Endothelial cell of umbilical vein (primary cell): Measurements from ENCODE around the gene MAP2K4. TPM values are rescaled to one million over a fixed set of nuclear protein-coding genes. Genes with fewer than 3 reads are reported as not detected.

Experiments
- BruUV-seq: library from RNA; stranded (reverse); fragments of 400-500 nt; replicated peaks from 2 replicates; lab custom pipeline; 2021; lab: Mats Ljungman, UMichigan
- CTCF ChIA-PET: fragments of 300-600, 350-600 bp; sonication (Branson Sonifier 250); formaldehyde crosslinking; loops from one replicate; lab custom pipeline; 2021; ENCODE audit warnings: antibody characterized with exemption, inconsistent platforms; lab: Charles Lee
- POLR2A ChIA-PET: fragments of 300-600, 350-600 bp; sonication (Branson Sonifier 250); formaldehyde crosslinking; loops from one replicate; lab custom pipeline; 2021; ENCODE audit warnings: antibody characterized with exemption, inconsistent platforms; lab: Charles Lee
- DNase-seq: peaks from one replicate; pipeline ENCODE4 v3.0.0-alpha.2; 2011; ENCODE audit warnings: low read depth, low spot score
- FAIRE-seq: peaks from 2 replicates; lab custom pipeline; 2011; peaks lifted over from hg19 to GRCh38; lab: Jason Lieb, UNC
- H2AFZ ChIP-seq: 2 replicates; pipeline ENCODE4 v1.6.0; 2012; ENCODE audit warnings: low read depth, low read length, control low read depth, inconsistent platforms
- H3K27ac ChIP-seq: 2 replicates; pipeline ENCODE4 v1.5.1; 2011; ENCODE audit warnings: low read depth, mild to moderate bottlenecking, control low read depth, low read length, moderate library complexity; ENCODE audit not compliant: insufficient read depth
- H3K27me3 ChIP-seq, 2 experiments: 2 replicates each; pipeline versions ENCODE4 v1.6.0 to v1.6.1; 2011; ENCODE audit warnings: low read length in 2 of 2, mixed read lengths in 1 of 2; ENCODE audit not compliant: control insufficient read depth in 2 of 2, insufficient read depth in 2 of 2
- H3K36me3 ChIP-seq, 2 experiments: 2 replicates in 1 of 2; 3 replicates in 1 of 2; pipeline ENCODE4 v1.5.1; 2011; ENCODE audit warnings: low read length in 2 of 2, mild to moderate bottlenecking in 1 of 2, moderate library complexity in 1 of 2; ENCODE audit not compliant: control insufficient read depth in 2 of 2, insufficient read depth in 2 of 2; ENCODE audit errors: extremely low read depth in 1 of 2
- H3K4me1 ChIP-seq: 3 replicates; pipeline ENCODE4 v1.5.1; 2011; ENCODE audit warnings: mild to moderate bottlenecking, low read length; ENCODE audit not compliant: control insufficient read depth, insufficient read depth; ENCODE audit errors: extremely low read depth
- H3K4me2 ChIP-seq: 2 replicates; pipeline ENCODE4 v1.6.1; 2011; ENCODE audit warnings: low read length, control low read depth, mixed read lengths; ENCODE audit not compliant: insufficient read depth
- H3K4me3 ChIP-seq, 3 experiments: fragments of 200-600 bp in 1 of 3; sonication (generic), shearing (Covaris generic) in 1 of 3; replicated peaks in 1 of 3; 2 replicates each; pipeline ENCODE4 v1.5.1; 2011 to 2016; ENCODE audit warnings: control low read depth in 3 of 3, low read length in 3 of 3, mild to moderate bottlenecking in 2 of 3, inconsistent platforms in 1 of 3, low read depth in 1 of 3, moderate library complexity in 1 of 3; ENCODE audit not compliant: insufficient read depth in 1 of 3
- H3K79me2 ChIP-seq: 2 replicates; pipeline ENCODE4 v1.6.0; 2012; ENCODE audit warnings: low read length, inconsistent platforms; ENCODE audit not compliant: control insufficient read depth, insufficient read depth
- H3K9ac ChIP-seq: replicated peaks from 2 replicates; pipeline ENCODE3; 2011; ENCODE audit warnings: low read length, control low read depth; ENCODE audit not compliant: insufficient read depth; ENCODE audit errors: extremely low read depth
- H3K9me1 ChIP-seq: replicated peaks from 3 replicates; pipeline ENCODE4 v1.6.0; 2011; ENCODE audit warnings: mild to moderate bottlenecking, low read length; ENCODE audit not compliant: control insufficient read depth, insufficient read depth; ENCODE audit errors: extremely low read depth
- H3K9me3 ChIP-seq: replicated peaks from 2 replicates; pipeline ENCODE4 v1.5.1; 2012; ENCODE audit warnings: low read length, inconsistent platforms; ENCODE audit not compliant: control insufficient read depth, insufficient read depth
- H4K20me1 ChIP-seq: replicated peaks from 2 replicates; pipeline ENCODE3; 2011; ENCODE audit warnings: mild to moderate bottlenecking, low read length; ENCODE audit not compliant: control insufficient read depth, insufficient read depth; ENCODE audit errors: extremely low read depth
- EZH2 ChIP-seq: IDR thresholded peaks from 2 replicates; pipeline ENCODE4 v1.6.1; 2012; ENCODE audit warnings: borderline replicate concordance, low read depth, mild to moderate bottlenecking, moderate library complexity, low read length, inconsistent platforms; ENCODE audit not compliant: severe bottlenecking
- FOS ChIP-seq: IDR thresholded peaks from 2 replicates; pipeline ENCODE4 v1.6.1; 2011; ENCODE audit warnings: mild to moderate bottlenecking, low read length, moderate library complexity, borderline replicate concordance; ENCODE audit not compliant: insufficient read depth
- GATA2 ChIP-seq: IDR thresholded peaks from 2 replicates; pipeline ENCODE4 v1.7.0; 2011; ENCODE audit warnings: low read depth, mild to moderate bottlenecking, moderate library complexity, mixed read lengths, low read length; ENCODE audit not compliant: insufficient read length, insufficient read depth
- JUN ChIP-seq: IDR thresholded peaks from 2 replicates; pipeline ENCODE4 v1.6.1; 2011; ENCODE audit warnings: borderline replicate concordance, low read depth; ENCODE audit not compliant: insufficient read length, insufficient read depth
- MYC ChIP-seq: IDR thresholded peaks from one replicate; pipeline ENCODE4 v1.6.1; 2011; ENCODE audit warnings: mild to moderate bottlenecking, low read depth, low read length
- POLR2A ChIP-seq: IDR thresholded peaks from 2 replicates; pipeline ENCODE4 v1.6.1; 2012; ENCODE audit warnings: low read depth, mild to moderate bottlenecking, control low read depth, low read length
- POLR2AphosphoS5 ChIP-seq: IDR thresholded peaks from 2 replicates; pipeline ENCODE4 v1.6.1; 2012; ENCODE audit warnings: low read depth, mild to moderate bottlenecking, control low read depth, low read length, moderate library complexity; ENCODE audit not compliant: insufficient read depth
- dilution Hi-C: fragments of 300-500 bp; cut with MboI; formaldehyde crosslinking; loops from one replicate; pipeline ENCODE4 v1.15.0; 2019; ENCODE audit warnings: low sequenced_read_pairs; ENCODE audit not compliant: extremely low pct_ligation_motif_present
- intact Hi-C: fragments of 100-400 bp; cut with micrococcal nuclease; formaldehyde crosslinking; loops from one replicate; pipeline ENCODE4 v1.10.0; 2022
- polyA plus RNA-seq, 4 experiments: library from polyadenylated mRNA; depleted of rRNA in 3 of 4; stranded (reverse) in 3 of 4; unstranded in 1 of 4; fragments of >200 nt; gene quantifications; 2 replicates each; pipeline versions ENCODE4 v1.2.1 to v1.2.3, GENCODE V29; 2011 to 2012; ENCODE audit warnings: missing spikeins in 1 of 4
- total RNA-seq: library from RNA; stranded (reverse); gene quantifications from 2 replicates; pipeline ENCODE4 v1.2.3, GENCODE V29; 2021
- TF ChIP-seq, protein P1 (sequence below): IDR thresholded peaks from 2 replicates; pipeline ENCODE4 v1.6.1; 2011; ENCODE audit not compliant: insufficient read depth, insufficient read length
- TF ChIP-seq, protein P2 (sequence below), 2 donors: IDR thresholded peaks; 1 replicate in 1 of 2; 2 replicates in 1 of 2; pipeline ENCODE4 v1.5.1; 2011; ENCODE audit warnings: low read length in 2 of 2, mild to moderate bottlenecking in 2 of 2, moderate library complexity in 2 of 2, control low read depth in 1 of 2, inconsistent platforms in 1 of 2, low read depth in 1 of 2; ENCODE audit not compliant: insufficient read depth in 1 of 2; ENCODE audit errors: extremely low read depth in 1 of 2

The MAP2K4 gene
- total and polyA plus RNA-seq, 2 donors (not counting 3 experiments of a cell fraction or from before 2014, with no cell fraction given) = 8.6 to 17.5 TPM

DNA sequence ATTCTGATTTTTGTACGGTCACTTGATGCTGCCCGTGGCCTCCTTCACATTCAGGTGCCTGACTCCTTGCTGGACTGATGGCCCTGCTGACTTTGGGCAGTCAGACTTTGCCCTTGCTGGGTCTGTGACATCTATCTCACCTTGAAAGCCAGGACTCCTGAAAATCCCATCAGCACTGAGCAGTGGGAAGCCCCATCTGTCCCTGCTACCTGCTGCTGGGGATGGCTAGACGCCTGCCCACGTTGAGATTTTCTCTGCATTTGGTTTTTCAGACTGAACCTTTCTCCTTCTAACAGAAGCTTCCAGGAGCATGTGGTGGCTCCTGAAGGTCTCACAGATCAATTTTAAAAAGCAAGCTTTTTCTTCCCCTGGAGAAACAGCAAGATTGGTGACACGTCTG lies 13.2 kb upstream of the MAP2K4 start:
- CTCF ChIA-PET = interaction anchor here (1.2 to 1.7 kb wide), 3 partner anchors 10 to 19 kb away, joined by 3 to 9 read pairs (median 3); partner anchors contain the start of gene ZNF18

More for the DNA sequence above, 13.2 kb upstream of the MAP2K4 start:
- Histone ChIP-seq H4K20me1 (no peaks in the 10 kb centered on the region), H3K9me3 (no peaks in the 10 kb centered on the region), H2AFZ (no peak overlapping the region), H3K79me2 (no peaks in the 10 kb centered on the region), H3K36me3 (no peaks in the 10 kb centered on the region), H3K9me1 (no peaks in the 10 kb centered on the region), H3K9ac (no peak overlapping the region), H3K4me2 (no peak overlapping the region), H3K27me3 (peaks cover 8 to 10% of the 10 kb centered on the region in 2 experiments), H3K4me3 (no peak overlapping the region), H3K4me1 (no peaks in the 10 kb centered on the region), H3K27ac (no peak overlapping the region)
- dilution Hi-C loops (no loop called here), intact Hi-C loops (no loop called here)
- DNase-seq (no peak), FAIRE-seq (no peak)
- no TSS peak for BruUV-seq
- POLR2A ChIA-PET = interaction anchor here (1.0 to 1.1 kb wide), 2 partner anchors 10 to 13 kb away, joined by 3 read pairs; partner anchors contain the start of genes MAP2K4 and ZNF18
- TF ChIP-seq JUN (no peak), FOS (no peak), POLR2AphosphoS5 (no peak), GATA2 (no peak), POLR2A (no peak), EZH2 (no peak), MYC (no peak)
- TF ChIP-seq, protein P1, sequence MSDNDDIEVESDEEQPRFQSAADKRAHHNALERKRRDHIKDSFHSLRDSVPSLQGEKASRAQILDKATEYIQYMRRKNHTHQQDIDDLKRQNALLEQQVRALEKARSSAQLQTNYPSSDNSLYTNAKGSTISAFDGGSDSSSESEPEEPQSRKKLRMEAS = no peak
- TF ChIP-seq, protein P2, sequence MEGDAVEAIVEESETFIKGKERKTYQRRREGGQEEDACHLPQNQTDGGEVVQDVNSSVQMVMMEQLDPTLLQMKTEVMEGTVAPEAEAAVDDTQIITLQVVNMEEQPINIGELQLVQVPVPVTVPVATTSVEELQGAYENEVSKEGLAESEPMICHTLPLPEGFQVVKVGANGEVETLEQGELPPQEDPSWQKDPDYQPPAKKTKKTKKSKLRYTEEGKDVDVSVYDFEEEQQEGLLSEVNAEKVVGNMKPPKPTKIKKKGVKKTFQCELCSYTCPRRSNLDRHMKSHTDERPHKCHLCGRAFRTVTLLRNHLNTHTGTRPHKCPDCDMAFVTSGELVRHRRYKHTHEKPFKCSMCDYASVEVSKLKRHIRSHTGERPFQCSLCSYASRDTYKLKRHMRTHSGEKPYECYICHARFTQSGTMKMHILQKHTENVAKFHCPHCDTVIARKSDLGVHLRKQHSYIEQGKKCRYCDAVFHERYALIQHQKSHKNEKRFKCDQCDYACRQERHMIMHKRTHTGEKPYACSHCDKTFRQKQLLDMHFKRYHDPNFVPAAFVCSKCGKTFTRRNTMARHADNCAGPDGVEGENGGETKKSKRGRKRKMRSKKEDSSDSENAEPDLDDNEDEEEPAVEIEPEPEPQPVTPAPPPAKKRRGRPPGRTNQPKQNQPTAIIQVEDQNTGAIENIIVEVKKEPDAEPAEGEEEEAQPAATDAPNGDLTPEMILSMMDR (IDR thresholded peaks at IDR 0.05; ENCODE audit: extremely low read depth in 1 of 2, insufficient read depth in 1 of 2, low read depth in 1 of 2, low read length in 2 of 2) = no peak
